Measurements from ENCODE around the gene COL12A1. TPM values are rescaled to one million over a fixed set of nuclear protein-coding genes. Genes with fewer than 3 reads are reported as not detected.

The COL12A1 gene
- total RNA-seq, 1 experiment from 2014 or later = 12.5 TPM

DNA sequence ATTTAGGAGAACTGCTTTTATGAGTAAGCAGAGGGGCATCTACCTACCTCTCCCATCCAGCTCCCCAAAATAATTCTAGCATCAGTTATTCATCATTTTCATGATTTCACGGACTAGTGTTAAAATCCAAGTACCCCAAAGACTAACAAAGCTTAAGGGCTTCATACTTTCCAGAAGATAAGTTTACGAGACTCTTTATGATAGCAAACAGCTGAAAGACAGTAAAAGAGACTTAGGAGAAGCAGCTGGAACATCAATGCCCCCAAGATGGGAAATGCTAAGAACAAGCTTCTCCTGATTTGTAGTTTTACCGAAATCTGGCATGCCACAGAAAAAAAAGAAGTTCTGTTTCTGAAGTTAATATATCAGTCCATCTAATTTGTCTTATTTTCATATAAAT, 70.0 kb downstream of the COL12A1 start:
- Histone ChIP-seq H3K9me2 (ENCODE audit: insufficient read depth) (no peaks in the 10 kb centered on the region), H3K27ac (no peak overlapping the region), H3K9me3 (ENCODE audit: insufficient read depth, low read depth) (no peaks in the 10 kb centered on the region), H4K20me1 (ENCODE audit: insufficient read depth) (no peaks in the 10 kb centered on the region), H2AFZ (no peak overlapping the region), H3K4me1 (replicated peaks; ENCODE audit: insufficient read depth) (no peaks in the 10 kb centered on the region), H3K4me3 (no peak overlapping the region), H3K4me2 (no peak overlapping the region), H3K36me3 (ENCODE audit: low read depth) (no peaks in the 10 kb centered on the region), H3F3A (ENCODE audit: insufficient read depth, low read depth) (no peaks in the 10 kb centered on the region), H3K27me3 (ENCODE audit: insufficient read depth, low read depth) (no peaks in the 10 kb centered on the region), H3K79me2 (ENCODE audit: low read depth) (no peaks in the 10 kb centered on the region)
- no peak for DNase-seq
- no TSS peak for BruUV-seq (replicated peaks)
- ChIA-PET POLR2A (ENCODE audit: unreplicated experiment) (interaction anchor here (0.7 kb wide), 2 partner anchors 37 to 1874 kb away, joined by 4 to 7 read pairs; no protein-coding TSS in a partner anchor), CTCF (no interaction called here)
- intact Hi-C loops (cut with micrococcal nuclease; ENCODE audit: unreplicated experiment) = no loop called here
- no peak for TF ChIP-seq EZH2 (IDR thresholded peaks at IDR 0.05; ENCODE audit: low read depth)
- TF ChIP-seq, protein P1, sequence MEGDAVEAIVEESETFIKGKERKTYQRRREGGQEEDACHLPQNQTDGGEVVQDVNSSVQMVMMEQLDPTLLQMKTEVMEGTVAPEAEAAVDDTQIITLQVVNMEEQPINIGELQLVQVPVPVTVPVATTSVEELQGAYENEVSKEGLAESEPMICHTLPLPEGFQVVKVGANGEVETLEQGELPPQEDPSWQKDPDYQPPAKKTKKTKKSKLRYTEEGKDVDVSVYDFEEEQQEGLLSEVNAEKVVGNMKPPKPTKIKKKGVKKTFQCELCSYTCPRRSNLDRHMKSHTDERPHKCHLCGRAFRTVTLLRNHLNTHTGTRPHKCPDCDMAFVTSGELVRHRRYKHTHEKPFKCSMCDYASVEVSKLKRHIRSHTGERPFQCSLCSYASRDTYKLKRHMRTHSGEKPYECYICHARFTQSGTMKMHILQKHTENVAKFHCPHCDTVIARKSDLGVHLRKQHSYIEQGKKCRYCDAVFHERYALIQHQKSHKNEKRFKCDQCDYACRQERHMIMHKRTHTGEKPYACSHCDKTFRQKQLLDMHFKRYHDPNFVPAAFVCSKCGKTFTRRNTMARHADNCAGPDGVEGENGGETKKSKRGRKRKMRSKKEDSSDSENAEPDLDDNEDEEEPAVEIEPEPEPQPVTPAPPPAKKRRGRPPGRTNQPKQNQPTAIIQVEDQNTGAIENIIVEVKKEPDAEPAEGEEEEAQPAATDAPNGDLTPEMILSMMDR (conservative IDR thresholded peaks at IDR 0.05) = no peak

DNA sequence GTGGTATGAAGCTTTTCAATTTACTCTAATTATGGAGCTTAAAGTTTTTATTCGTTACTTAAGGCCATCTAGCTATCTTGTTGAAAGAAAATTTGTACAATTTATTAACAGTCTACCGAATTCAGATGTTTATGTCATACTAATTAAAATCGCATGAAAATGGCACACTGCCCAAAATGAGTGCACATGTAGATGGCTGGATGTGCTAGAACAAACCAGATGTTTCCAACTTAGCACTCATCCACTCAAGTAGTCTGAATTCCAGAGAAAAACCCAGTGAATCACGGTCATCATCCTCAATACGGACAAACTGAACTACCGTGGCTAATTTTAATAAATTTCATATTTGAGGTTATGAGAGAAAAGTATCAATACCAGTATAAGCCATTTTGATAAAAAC, 70.4 kb downstream of the COL12A1 start:
- no peak for DNase-seq
- BruUV-seq (replicated peaks) = no TSS peak
- H3K79me2 ChIP-seq (ENCODE audit: low read depth) = no peaks in the 10 kb centered on the region
- intact Hi-C loops (cut with micrococcal nuclease; ENCODE audit: unreplicated experiment) = no loop called here
- no peaks in the 10 kb centered on the region for H3K27me3 ChIP-seq (ENCODE audit: insufficient read depth, low read depth)
- H3K27ac ChIP-seq = no peak overlapping the region
- H3K4me2 ChIP-seq = no peak overlapping the region
- H3K4me3 ChIP-seq = no peak overlapping the region
- ChIA-PET CTCF (interaction anchor here (0.7 kb wide), 1 partner anchor 63 kb away, joined by 8 read pairs; no protein-coding TSS in a partner anchor), POLR2A (ENCODE audit: unreplicated experiment) (interaction anchor here (0.7 kb wide), 1 partner anchor 1873 kb away, joined by 4 read pairs; no protein-coding TSS in a partner anchor)
- H3K9me2 ChIP-seq (ENCODE audit: insufficient read depth) = no peaks in the 10 kb centered on the region
- no peaks in the 10 kb centered on the region for H3K4me1 ChIP-seq (replicated peaks; ENCODE audit: insufficient read depth)
- no peak overlapping the region for H2AFZ ChIP-seq
- TF ChIP-seq, protein P1 (conservative IDR thresholded peaks at IDR 0.05) = no peak
- no peak for TF ChIP-seq EZH2 (IDR thresholded peaks at IDR 0.05; ENCODE audit: low read depth)
- no peaks in the 10 kb centered on the region for H3K9me3 ChIP-seq (ENCODE audit: insufficient read depth, low read depth)
- H4K20me1 ChIP-seq (ENCODE audit: insufficient read depth) = no peaks in the 10 kb centered on the region
- H3F3A ChIP-seq (ENCODE audit: insufficient read depth, low read depth) = no peaks in the 10 kb centered on the region
- H3K36me3 ChIP-seq (ENCODE audit: low read depth) = no peaks in the 10 kb centered on the region

DNA sequence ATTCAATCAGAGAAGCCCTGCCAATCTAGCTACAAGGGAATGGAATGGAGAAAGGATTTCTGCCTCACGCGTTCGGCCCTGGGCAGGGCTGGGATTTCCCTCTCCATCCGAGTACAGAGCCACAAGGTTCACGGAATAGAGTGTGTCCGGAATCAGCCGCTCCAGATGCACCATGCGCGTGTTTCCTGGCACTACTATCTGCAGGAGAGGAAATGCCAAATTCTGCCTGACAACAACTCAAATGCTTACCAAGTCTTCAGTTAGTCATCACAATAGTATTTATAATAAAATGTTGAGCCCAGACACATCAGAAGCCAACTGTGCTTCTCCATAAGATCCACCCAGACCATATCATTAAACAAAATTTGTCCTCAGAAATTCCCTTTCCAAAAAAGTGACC, 75.1 kb downstream of the COL12A1 start:
- ChIA-PET POLR2A (ENCODE audit: unreplicated experiment) (no interaction called here), CTCF (no interaction called here)
- H3K4me1 ChIP-seq (replicated peaks; ENCODE audit: insufficient read depth) = no peaks in the 10 kb centered on the region
- no peaks in the 10 kb centered on the region for H3K27me3 ChIP-seq (ENCODE audit: insufficient read depth, low read depth)
- H3K4me2 ChIP-seq = no peak overlapping the region
- no peaks in the 10 kb centered on the region for H3K9me3 ChIP-seq (ENCODE audit: insufficient read depth, low read depth)
- H3K4me3 ChIP-seq = no peak overlapping the region
- TF ChIP-seq EZH2 (IDR thresholded peaks at IDR 0.05; ENCODE audit: low read depth) = no peak
- TF ChIP-seq, protein P1 (conservative IDR thresholded peaks at IDR 0.05) = no peak
- no peaks in the 10 kb centered on the region for H3F3A ChIP-seq (ENCODE audit: insufficient read depth, low read depth)
- H4K20me1 ChIP-seq (ENCODE audit: insufficient read depth) = no peaks in the 10 kb centered on the region
- no peaks in the 10 kb centered on the region for H3K79me2 ChIP-seq (ENCODE audit: low read depth)
- no peak for DNase-seq
- no peak overlapping the region for H3K27ac ChIP-seq
- intact Hi-C loops (cut with micrococcal nuclease; ENCODE audit: unreplicated experiment) = no loop called here
- H3K36me3 ChIP-seq (ENCODE audit: low read depth) = no peaks in the 10 kb centered on the region
- H2AFZ ChIP-seq = no peak overlapping the region
- H3K9me2 ChIP-seq (ENCODE audit: insufficient read depth) = no peaks in the 10 kb centered on the region
- no TSS peak for BruUV-seq (replicated peaks)
